Cerebellar nuclear complex (tissue), 1 donor: ENCODE data around the gene ADARB1.

Experiments used
- DNase-seq, 2 experiments: peaks; one replicate each; lab custom pipeline; 2025; lab: John Stamatoyannopoulos, UW

ADARB1 gene

GRCh38 chr21:45039317-45040156 is 34.8 kb upstream of the ADARB1 start:
- DNase-seq, result no peak

- DNase-seq, result no peak
Observed at GRCh38 chr21:45040157-45040711, 34.1 kb upstream of the ADARB1 start.

- no peak for DNase-seq
Observed at GRCh38 chr21:45040739-45041138, 33.6 kb upstream of the ADARB1 start.

- DNase-seq, result no peak
Observed at GRCh38 chr21:45041351-45041805, 33.0 kb upstream of the ADARB1 start.

GRCh38 chr21:45041984-45042663 is 32.3 kb upstream of the ADARB1 start:
- DNase-seq, result no peak

GRCh38 chr21:45042664-45043161 is 31.7 kb upstream of the ADARB1 start:
- no peak for DNase-seq

GRCh38 chr21:45043541-45044020 is 30.8 kb upstream of the ADARB1 start:
- DNase-seq, result no peak

GRCh38 chr21:45045481-45045880 is 28.9 kb upstream of the ADARB1 start:
- DNase-seq, result no peak

GRCh38 chr21:45047257-45047656 is 27.1 kb upstream of the ADARB1 start:
- no peak for DNase-seq

- DNase-seq, result no peak
Observed at GRCh38 chr21:45048026-45048698, 26.2 kb upstream of the ADARB1 start.

GRCh38 chr21:45048968-45049367 is 25.4 kb upstream of the ADARB1 start:
- DNase-seq, result no peak

- no peak for DNase-seq
Observed at GRCh38 chr21:45049714-45050344, 24.6 kb upstream of the ADARB1 start.

GRCh38 chr21:45050345-45050796 is 24.0 kb upstream of the ADARB1 start:
- no peak for DNase-seq

GRCh38 chr21:45050797-45051489 is 23.4 kb upstream of the ADARB1 start:
- DNase-seq, result no peak

- no peak for DNase-seq
Observed at GRCh38 chr21:45051580-45052434, 22.6 kb upstream of the ADARB1 start.

GRCh38 chr21:45052960-45053359 is 21.4 kb upstream of the ADARB1 start:
- no peak for DNase-seq

GRCh38 chr21:45053561-45054226 is 20.7 kb upstream of the ADARB1 start:
- DNase-seq, result no peak

- DNase-seq, result no peak
Observed at GRCh38 chr21:45054227-45054926, 20.0 kb upstream of the ADARB1 start.
